ENCODE measurements around the gene WWC2. TPM values are rescaled to one million over a fixed set of nuclear protein-coding genes. Genes with fewer than 3 reads are reported as not detected.
"Not testable (repeated sequence)": the region's sequence is repeated elsewhere in the genome, so short reads cannot be mapped to it uniquely, and the experiment has no call there.

WWC2 gene
- total RNA-seq, 1 donor from 2014 or later: 48.0 TPM

DNA sequence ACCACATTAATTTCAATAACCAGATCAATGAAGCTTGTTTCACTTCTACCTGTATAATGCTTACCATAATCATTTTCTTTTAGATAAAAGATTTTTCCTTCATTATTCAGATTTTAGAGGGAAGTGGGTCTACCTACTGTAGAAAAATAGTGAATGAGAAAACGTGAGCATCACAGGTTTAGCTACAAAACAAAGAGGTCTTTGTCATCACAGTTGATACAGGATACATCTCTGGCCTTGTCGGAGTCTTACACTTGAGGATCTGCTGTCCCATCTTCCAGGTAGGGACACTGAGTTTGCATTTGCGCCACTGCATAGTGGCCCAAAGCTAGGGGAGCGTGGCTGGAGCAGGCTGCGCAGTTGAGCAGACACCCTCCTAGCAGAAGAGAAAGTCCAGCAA is 222.5 kb downstream of the WWC2 start:
- DNase-seq (ENCODE audit: low spot score): no peak
- Mint-ChIP-seq H3K4me1 (ENCODE audit: low read depth) (peaks cover 2% of the 10 kb centered on the region), H3K27me3 (ENCODE audit: low read depth) (no peaks in the 10 kb centered on the region), H3K36me3 (ENCODE audit: low read depth) (peaks cover 2% of the 10 kb centered on the region), H3K27ac (ENCODE audit: unreplicated experiment) (no peak overlapping the region), H3K4me3 (ENCODE audit: unreplicated experiment) (no peak overlapping the region), H3K9me3 (ENCODE audit: low read depth) (peaks cover 8% of the 10 kb centered on the region)
- TF ChIP-seq, protein P1, sequence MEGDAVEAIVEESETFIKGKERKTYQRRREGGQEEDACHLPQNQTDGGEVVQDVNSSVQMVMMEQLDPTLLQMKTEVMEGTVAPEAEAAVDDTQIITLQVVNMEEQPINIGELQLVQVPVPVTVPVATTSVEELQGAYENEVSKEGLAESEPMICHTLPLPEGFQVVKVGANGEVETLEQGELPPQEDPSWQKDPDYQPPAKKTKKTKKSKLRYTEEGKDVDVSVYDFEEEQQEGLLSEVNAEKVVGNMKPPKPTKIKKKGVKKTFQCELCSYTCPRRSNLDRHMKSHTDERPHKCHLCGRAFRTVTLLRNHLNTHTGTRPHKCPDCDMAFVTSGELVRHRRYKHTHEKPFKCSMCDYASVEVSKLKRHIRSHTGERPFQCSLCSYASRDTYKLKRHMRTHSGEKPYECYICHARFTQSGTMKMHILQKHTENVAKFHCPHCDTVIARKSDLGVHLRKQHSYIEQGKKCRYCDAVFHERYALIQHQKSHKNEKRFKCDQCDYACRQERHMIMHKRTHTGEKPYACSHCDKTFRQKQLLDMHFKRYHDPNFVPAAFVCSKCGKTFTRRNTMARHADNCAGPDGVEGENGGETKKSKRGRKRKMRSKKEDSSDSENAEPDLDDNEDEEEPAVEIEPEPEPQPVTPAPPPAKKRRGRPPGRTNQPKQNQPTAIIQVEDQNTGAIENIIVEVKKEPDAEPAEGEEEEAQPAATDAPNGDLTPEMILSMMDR (IDR thresholded peaks at IDR 0.05): no peak

- TF ChIP-seq, protein P1 (IDR thresholded peaks at IDR 0.05): no peak
- Mint-ChIP-seq H3K27me3 (ENCODE audit: low read depth) (no peaks in the 10 kb centered on the region), H3K27ac (ENCODE audit: unreplicated experiment) (no peak within 1 kb of the TSS), H3K9me3 (ENCODE audit: low read depth) (peaks cover 10% of the 10 kb centered on the region), H3K4me1 (ENCODE audit: low read depth) (peaks cover 8% of the 10 kb centered on the region), H3K36me3 (ENCODE audit: low read depth) (peaks cover 3% of the 10 kb centered on the region), H3K4me3 (ENCODE audit: unreplicated experiment) (no peak within 1 kb of the TSS)
- DNase-seq (ENCODE audit: low spot score): no peak
These were observed 223.3 kb downstream of the WWC2 start, which contains the start of gene CLDN24 for GRCh38 chr4:183322326-183322725. TSS of gene CLDN24 (minus strand) at chr4:183322426. CDS start at chr4:183322426, 0 bp downstream.

GRCh38 chr4:183323295-183323694 is 224.2 kb downstream of the WWC2 start:
- TF ChIP-seq, protein P1 (IDR thresholded peaks at IDR 0.05): no peak
- peaks cover 3% of the 10 kb centered on the region for H3K36me3 Mint-ChIP-seq (ENCODE audit: low read depth)
- no peaks in the 10 kb centered on the region for H3K27me3 Mint-ChIP-seq (ENCODE audit: low read depth)
- no peak overlapping the region for H3K4me3 Mint-ChIP-seq (ENCODE audit: unreplicated experiment)
- no peak overlapping the region for H3K27ac Mint-ChIP-seq (ENCODE audit: unreplicated experiment)
- H3K4me1 Mint-ChIP-seq (ENCODE audit: low read depth): peaks cover 13% of the 10 kb centered on the region
- DNase-seq (ENCODE audit: low spot score): no peak
- peaks cover 10% of the 10 kb centered on the region for H3K9me3 Mint-ChIP-seq (ENCODE audit: low read depth)

- not testable (repeated sequence) for H3K27me3 Mint-ChIP-seq (ENCODE audit: low read depth); DNase-seq (ENCODE audit: low spot score); H3K36me3 Mint-ChIP-seq (ENCODE audit: low read depth); H3K4me3 Mint-ChIP-seq (ENCODE audit: unreplicated experiment); H3K27ac Mint-ChIP-seq (ENCODE audit: unreplicated experiment)
- peaks cover 10% of the 10 kb centered on the region for H3K9me3 Mint-ChIP-seq (ENCODE audit: low read depth)
- H3K4me1 Mint-ChIP-seq (ENCODE audit: low read depth): peaks cover 21% of the 10 kb centered on the region
These were observed 225.0 kb downstream of the WWC2 start for GRCh38 chr4:183324056-183324455.

- H3K4me3 Mint-ChIP-seq (ENCODE audit: unreplicated experiment): no peak overlapping the region
- H3K4me1 Mint-ChIP-seq (ENCODE audit: low read depth): peaks cover 26% of the 10 kb centered on the region
- peaks cover 10% of the 10 kb centered on the region for H3K9me3 Mint-ChIP-seq (ENCODE audit: low read depth)
- no peak overlapping the region for H3K27ac Mint-ChIP-seq (ENCODE audit: unreplicated experiment)
- no peak for DNase-seq (ENCODE audit: low spot score)
- TF ChIP-seq, protein P1 (IDR thresholded peaks at IDR 0.05): no peak
- H3K27me3 Mint-ChIP-seq (ENCODE audit: low read depth): no peaks in the 10 kb centered on the region
- H3K36me3 Mint-ChIP-seq (ENCODE audit: low read depth): peaks cover 3% of the 10 kb centered on the region
These were observed 225.6 kb downstream of the WWC2 start for GRCh38 chr4:183324619-183325018.

GRCh38 chr4:183326387-183326786 is 227.3 kb downstream of the WWC2 start:
- not testable (repeated sequence) for H3K27me3 Mint-ChIP-seq (ENCODE audit: low read depth); H3K27ac Mint-ChIP-seq (ENCODE audit: unreplicated experiment)
- peaks cover 35% of the 10 kb centered on the region for H3K4me1 Mint-ChIP-seq (ENCODE audit: low read depth)

More at GRCh38 chr4:183326387-183326786, 227.3 kb downstream of the WWC2 start:
- DNase-seq (ENCODE audit: low spot score); H3K4me3 Mint-ChIP-seq (ENCODE audit: unreplicated experiment); H3K36me3 Mint-ChIP-seq (ENCODE audit: low read depth): not testable (repeated sequence)
- H3K9me3 Mint-ChIP-seq (ENCODE audit: low read depth): peaks cover 13% of the 10 kb centered on the region
